Measurements from ENCODE around the gene UBQLN4.

DNA sequence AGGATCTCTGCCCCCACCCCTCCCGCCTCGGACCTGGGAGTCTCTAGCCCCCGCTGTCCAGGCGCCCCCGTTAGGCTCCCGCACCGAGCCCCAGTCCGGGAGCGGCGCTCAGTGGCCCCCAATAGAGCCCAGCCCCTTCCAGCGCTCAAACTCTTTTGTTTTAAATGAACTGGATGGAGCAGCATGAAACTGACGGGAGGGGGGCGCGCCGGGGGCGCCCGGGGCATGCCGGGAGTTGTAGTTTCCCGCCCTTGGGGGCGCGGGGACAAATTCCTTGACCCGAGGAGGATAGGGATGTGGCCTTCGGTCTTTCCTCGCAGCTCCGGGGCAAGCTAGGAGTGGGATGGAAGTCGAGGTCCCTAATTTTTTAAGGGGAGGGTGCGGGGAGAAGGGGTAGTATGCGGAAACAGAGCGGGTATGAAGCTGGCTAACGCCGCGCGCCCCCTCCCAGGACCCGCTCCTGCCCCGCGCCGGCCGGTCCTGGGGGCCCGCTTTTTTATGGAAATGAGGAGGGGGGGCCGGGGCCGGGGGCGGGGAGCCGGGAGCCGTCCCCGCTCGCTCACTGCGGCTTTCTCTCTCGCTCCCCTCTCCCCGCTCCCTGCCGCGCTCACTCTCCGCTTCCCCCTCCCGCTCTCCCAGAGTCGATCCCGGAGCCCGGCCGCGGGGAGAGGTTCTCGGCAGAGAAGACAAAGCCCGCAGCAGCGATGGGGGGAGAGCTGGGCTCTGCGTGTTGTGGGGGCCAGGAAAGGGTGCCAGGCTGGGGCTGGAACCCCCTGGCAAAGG, 28.9 kb upstream of the UBQLN4 start, which contains the start of gene MEX3A:
- TF ChIP-seq YY1 (IDR thresholded peaks at IDR 0.05; ENCODE audit: insufficient read depth, insufficient read length) (peak; percentile 19), ZNF274 (IDR thresholded peaks at IDR 0.05; ENCODE audit: low read depth, low read length) (no peak), SUZ12 (IDR thresholded peaks at IDR 0.05; ENCODE audit: extremely low read depth, insufficient read depth, insufficient read length) (no peak)

All from NT2/D1 (cell line).